Measurements from ENCODE around the gene TLE6.
"Not testable (repeated sequence)": the region's sequence is repeated elsewhere in the genome, so short reads cannot be mapped to it uniquely, and the experiment has no call there.

The TLE6 gene

DNA sequence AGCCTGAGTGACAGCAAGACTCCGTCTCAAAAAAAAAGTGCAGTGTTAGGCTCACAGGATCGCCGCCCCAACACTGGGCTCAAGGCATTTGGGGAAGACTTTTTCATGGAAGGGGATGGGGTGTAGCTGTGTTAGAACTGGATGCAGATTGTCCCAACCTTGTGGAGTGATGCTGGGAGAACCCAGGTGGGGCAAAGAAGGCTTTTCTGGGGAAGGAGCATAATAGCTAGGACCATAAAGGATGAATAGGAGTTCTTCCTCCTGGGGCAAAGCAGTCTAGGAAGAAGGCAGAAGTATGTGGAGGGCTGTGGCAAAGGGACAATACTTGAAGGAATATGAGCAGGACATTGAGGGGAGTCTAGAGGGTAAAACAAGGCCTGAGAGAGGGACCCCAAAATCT, 11.2 kb downstream of the TLE6 start:
- H3K23ac ChIP-seq (ENCODE audit: low read depth, low read length, poor library complexity) = no peak overlapping the region
- H3K9me3 ChIP-seq (replicated peaks in 1 of 2; ENCODE audit: control insufficient read depth in 2 of 2, insufficient read depth in 1 of 2, low read depth in 1 of 2, low read length in 2 of 2) = no peaks in the 10 kb centered on the region
- no peaks in the 10 kb centered on the region for H3K36me3 ChIP-seq (replicated peaks in 1 of 2; ENCODE audit: control insufficient read depth in 2 of 2, insufficient read depth in 2 of 2, low read length in 2 of 2)
- H3K27ac ChIP-seq (replicated peaks; ENCODE audit: low read length) = no peak overlapping the region
- H3K79me1 ChIP-seq (ENCODE audit: low read depth, low read length) = peaks cover 2% of the 10 kb centered on the region
- H2BK5ac ChIP-seq (ENCODE audit: low read length) = no peak overlapping the region
- no peak overlapping the region for H4K8ac ChIP-seq (ENCODE audit: low read depth, low read length)
- no peak overlapping the region for H2AFZ ChIP-seq (ENCODE audit: low read length)
- no peak overlapping the region for H3K4ac ChIP-seq (ENCODE audit: low read length)
- H3K4me2 ChIP-seq (ENCODE audit: insufficient read depth, low read length, poor library complexity, severe bottlenecking) = no peak overlapping the region
- WGBS, 2 donors (ENCODE audit: extremely low coverage in 2 of 2, insufficient read length in 2 of 2, insufficient replicate concordance in 1 of 2) = no CpG with 5 or more reads among the region's 3 CpGs
- peaks cover 16 to 29% of the 10 kb centered on the region in 2 donors for H3K4me1 ChIP-seq (ENCODE audit: control insufficient read depth in 2 of 2, insufficient read depth in 1 of 2, low read depth in 1 of 2, low read length in 2 of 2)
- no peak overlapping the region for H2BK12ac ChIP-seq (ENCODE audit: low read length)
- no peak overlapping the region for H3K18ac ChIP-seq (ENCODE audit: low read length)
- H3K9ac ChIP-seq (ENCODE audit: low read depth, low read length, poor library complexity) = no peak overlapping the region
- no peak overlapping the region for H2AK5ac ChIP-seq (ENCODE audit: low read depth, low read length)
- DNase-seq (ENCODE audit: low spot score) = no peak
- H3K14ac ChIP-seq (ENCODE audit: low read length) = no peak overlapping the region
- H2BK120ac ChIP-seq (ENCODE audit: low read depth, low read length) = no peak overlapping the region
- H4K91ac ChIP-seq (ENCODE audit: low read depth, low read length, poor library complexity) = no peak overlapping the region
- no peak overlapping the region for H3K4me3 ChIP-seq (ENCODE audit: low read length in 2 of 2)
- H3K27me3 ChIP-seq (ENCODE audit: control insufficient read depth in 3 of 3, insufficient read depth in 3 of 3, low read depth in 1 of 3, low read length in 3 of 3) = peaks cover 2 to 19% (median 3%) of the 10 kb centered on the region in 3 experiments
- no peak overlapping the region for H2BK15ac ChIP-seq (ENCODE audit: low read length)

DNA sequence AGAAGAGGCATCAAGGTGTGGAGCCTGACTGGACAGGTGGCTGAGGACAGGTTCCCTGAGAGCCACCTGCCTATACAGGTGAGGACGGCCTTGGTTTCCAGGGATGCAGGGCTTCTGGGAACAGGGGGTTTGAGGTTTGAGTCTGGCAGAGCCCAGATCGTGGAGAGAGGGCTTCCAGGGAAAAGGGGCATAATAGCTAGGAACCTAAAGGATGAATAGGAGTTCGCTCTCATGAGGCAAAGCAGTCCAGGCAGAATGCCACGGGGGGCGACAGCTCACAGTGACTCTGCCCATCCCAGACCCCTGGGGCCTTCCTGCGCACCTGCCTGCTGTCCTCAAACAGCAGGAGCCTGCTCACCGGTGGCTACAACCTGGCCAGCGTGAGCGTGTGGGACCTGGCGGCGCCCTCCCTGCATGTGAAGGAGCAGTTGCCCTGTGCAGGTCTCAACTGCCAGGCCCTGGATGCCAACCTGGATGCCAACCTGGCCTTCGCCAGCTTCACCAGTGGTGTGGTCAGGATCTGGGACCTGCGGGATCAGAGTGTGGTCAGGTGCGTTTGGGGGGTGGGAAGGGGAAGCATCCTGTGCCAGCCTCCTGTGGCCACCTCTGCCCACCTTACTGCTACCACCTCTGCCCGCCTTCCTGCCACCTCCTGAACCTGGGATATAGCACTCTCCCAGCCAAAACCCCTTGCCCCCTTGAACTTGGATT, 12.0 kb downstream of the TLE6 start:
- H3K36me3 ChIP-seq (replicated peaks in 1 of 2; ENCODE audit: control insufficient read depth in 2 of 2, insufficient read depth in 2 of 2, low read length in 2 of 2) = no peaks in the 10 kb centered on the region
- no peak overlapping the region for H2BK5ac ChIP-seq (ENCODE audit: low read length)
- H3K14ac ChIP-seq (ENCODE audit: low read length) = peak overlapping the region; percentile 71
- peak overlapping the region; percentile 97 for H2BK12ac ChIP-seq (ENCODE audit: low read length)
- no peak overlapping the region for H3K4me2 ChIP-seq (ENCODE audit: insufficient read depth, low read length, poor library complexity, severe bottlenecking)
- peak overlapping the region; percentile 90 for H2AK5ac ChIP-seq (ENCODE audit: low read depth, low read length)
- no peak overlapping the region for H2BK120ac ChIP-seq (ENCODE audit: low read depth, low read length)
- H3K23ac ChIP-seq (ENCODE audit: low read depth, low read length, poor library complexity) = peak overlapping the region; percentile 55
- no peak overlapping the region for H3K27ac ChIP-seq (replicated peaks; ENCODE audit: low read length)
- DNase-seq (ENCODE audit: low spot score) = no peak
- peak overlapping the region; percentile 2 for H3K18ac ChIP-seq (ENCODE audit: low read length)
- peaks cover 2% of the 10 kb centered on the region for H3K79me1 ChIP-seq (ENCODE audit: low read depth, low read length)
- H3K9me3 ChIP-seq (replicated peaks in 1 of 2; ENCODE audit: control insufficient read depth in 2 of 2, insufficient read depth in 1 of 2, low read depth in 1 of 2, low read length in 2 of 2) = no peaks in the 10 kb centered on the region
- H3K4me1 ChIP-seq (ENCODE audit: control insufficient read depth in 2 of 2, insufficient read depth in 1 of 2, low read depth in 1 of 2, low read length in 2 of 2) = peaks cover 13 to 21% of the 10 kb centered on the region in 2 donors
- no peak overlapping the region for H2AFZ ChIP-seq (ENCODE audit: low read length)
- H2BK15ac ChIP-seq (ENCODE audit: low read length) = peak overlapping the region; percentile 92
- peak overlapping the region; percentile 17 for H4K8ac ChIP-seq (ENCODE audit: low read depth, low read length)
- no peak overlapping the region for H4K91ac ChIP-seq (ENCODE audit: low read depth, low read length, poor library complexity)
- no peak overlapping the region for H3K9ac ChIP-seq (ENCODE audit: low read depth, low read length, poor library complexity)
- no CpG with 5 or more reads among the region's 15 CpGs for WGBS, 2 donors (ENCODE audit: extremely low coverage in 2 of 2, insufficient read length in 2 of 2, insufficient replicate concordance in 1 of 2)
- H3K4me3 ChIP-seq (ENCODE audit: low read length in 2 of 2) = no peak overlapping the region
- peaks cover 0 to 19% (median 2%) of the 10 kb centered on the region in 3 experiments for H3K27me3 ChIP-seq (ENCODE audit: control insufficient read depth in 3 of 3, insufficient read depth in 3 of 3, low read depth in 1 of 3, low read length in 3 of 3)
- H3K4ac ChIP-seq (ENCODE audit: low read length) = no peak overlapping the region

- H3K23ac ChIP-seq (ENCODE audit: low read depth, low read length, poor library complexity); H4K8ac ChIP-seq (ENCODE audit: low read depth, low read length); DNase-seq (ENCODE audit: low spot score); H2BK12ac ChIP-seq (ENCODE audit: low read length); H3K9ac ChIP-seq (ENCODE audit: low read depth, low read length, poor library complexity); H3K79me1 ChIP-seq (ENCODE audit: low read depth, low read length); H2AK5ac ChIP-seq (ENCODE audit: low read depth, low read length); H2BK5ac ChIP-seq (ENCODE audit: low read length); H2AFZ ChIP-seq (ENCODE audit: low read length); H2BK15ac ChIP-seq (ENCODE audit: low read length); H3K4me3 ChIP-seq (ENCODE audit: low read length in 2 of 2); H3K27ac ChIP-seq (replicated peaks; ENCODE audit: low read length); H4K91ac ChIP-seq (ENCODE audit: low read depth, low read length, poor library complexity); H2BK120ac ChIP-seq (ENCODE audit: low read depth, low read length); H3K36me3 ChIP-seq (replicated peaks in 1 of 2; ENCODE audit: control insufficient read depth in 2 of 2, insufficient read depth in 2 of 2, low read length in 2 of 2); H3K18ac ChIP-seq (ENCODE audit: low read length); H3K9me3 ChIP-seq (replicated peaks in 1 of 2; ENCODE audit: control insufficient read depth in 2 of 2, insufficient read depth in 1 of 2, low read depth in 1 of 2, low read length in 2 of 2); H3K4ac ChIP-seq (ENCODE audit: low read length); H3K14ac ChIP-seq (ENCODE audit: low read length); H3K4me2 ChIP-seq (ENCODE audit: insufficient read depth, low read length, poor library complexity, severe bottlenecking): not testable (repeated sequence)
- WGBS, 2 donors (ENCODE audit: extremely low coverage in 2 of 2, insufficient read length in 2 of 2, insufficient replicate concordance in 1 of 2) = no CpG with 5 or more reads among the region's 11 CpGs
- H3K4me1 ChIP-seq (ENCODE audit: control insufficient read depth in 2 of 2, insufficient read depth in 1 of 2, low read depth in 1 of 2, low read length in 2 of 2) = peaks cover 6 to 13% of the 10 kb centered on the region in 2 donors
- peaks cover 0 to 24% (median 2%) of the 10 kb centered on the region in 3 experiments for H3K27me3 ChIP-seq (ENCODE audit: control insufficient read depth in 3 of 3, insufficient read depth in 3 of 3, low read depth in 1 of 3, low read length in 3 of 3)
These were observed 15.0 kb downstream of the TLE6 start for GRCh38 chr19:2992333-2992732.

DNA sequence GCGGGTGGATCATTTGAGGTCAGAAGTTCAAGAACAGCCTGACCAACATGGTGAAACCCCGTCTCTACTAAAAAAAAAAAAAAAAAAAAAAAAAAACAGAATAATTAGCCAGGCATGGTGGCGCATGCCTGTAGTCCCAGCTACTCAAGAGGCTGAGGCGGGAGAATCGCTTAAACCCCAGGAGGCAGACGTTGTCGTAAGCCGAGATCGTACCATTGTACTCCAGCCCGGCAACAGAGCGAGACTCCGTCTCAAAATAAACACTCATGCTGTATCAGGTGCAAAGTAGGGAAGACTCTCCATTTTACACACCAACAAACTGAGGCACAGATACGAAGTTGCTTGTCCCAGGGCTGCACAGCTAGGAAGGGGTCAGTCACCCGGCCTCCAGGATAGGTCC, 15.6 kb downstream of the TLE6 start:
- WGBS, 2 donors (ENCODE audit: extremely low coverage in 2 of 2, insufficient read length in 2 of 2, insufficient replicate concordance in 1 of 2) = no CpG with 5 or more reads among the region's 14 CpGs
- Histone ChIP-seq H2BK5ac (ENCODE audit: low read length) (no peak overlapping the region), H3K18ac (ENCODE audit: low read length) (no peak overlapping the region), H3K27me3 (ENCODE audit: control insufficient read depth in 3 of 3, insufficient read depth in 3 of 3, low read depth in 1 of 3, low read length in 3 of 3) (peaks cover 0 to 26% (median 2%) of the 10 kb centered on the region in 3 experiments), H3K4me1 (ENCODE audit: control insufficient read depth in 2 of 2, insufficient read depth in 1 of 2, low read depth in 1 of 2, low read length in 2 of 2) (peaks cover 0 to 7% of the 10 kb centered on the region in 2 donors), H3K14ac (ENCODE audit: low read length) (no peak overlapping the region), H4K8ac (ENCODE audit: low read depth, low read length) (no peak overlapping the region), H3K9ac (ENCODE audit: low read depth, low read length, poor library complexity) (no peak overlapping the region), H3K9me3 (replicated peaks in 1 of 2; ENCODE audit: control insufficient read depth in 2 of 2, insufficient read depth in 1 of 2, low read depth in 1 of 2, low read length in 2 of 2) (no peaks in the 10 kb centered on the region), H3K79me1 (ENCODE audit: low read depth, low read length) (peaks cover 2% of the 10 kb centered on the region), H3K23ac (ENCODE audit: low read depth, low read length, poor library complexity) (no peak overlapping the region), H3K4me3 (ENCODE audit: low read length in 2 of 2) (no peak overlapping the region), H3K27ac (replicated peaks; ENCODE audit: low read length) (no peak overlapping the region), H2BK120ac (ENCODE audit: low read depth, low read length) (no peak overlapping the region), H2BK15ac (ENCODE audit: low read length) (no peak overlapping the region), H2AK5ac (ENCODE audit: low read depth, low read length) (no peak overlapping the region), H3K4me2 (ENCODE audit: insufficient read depth, low read length, poor library complexity, severe bottlenecking) (no peak overlapping the region), H3K4ac (ENCODE audit: low read length) (peak overlapping the region; percentile 10), H2AFZ (ENCODE audit: low read length) (no peak overlapping the region), H3K36me3 (replicated peaks in 1 of 2; ENCODE audit: control insufficient read depth in 2 of 2, insufficient read depth in 2 of 2, low read length in 2 of 2) (no peaks in the 10 kb centered on the region), H2BK12ac (ENCODE audit: low read length) (no peak overlapping the region), H4K91ac (ENCODE audit: low read depth, low read length, poor library complexity) (no peak overlapping the region)
- no peak for DNase-seq (ENCODE audit: low spot score)

Data from neuronal stem cell (in vitro differentiated cells).